Activated CD4-positive, alpha-beta T cell treated with anti-CD3 and anti-CD28 coated beads for 24 hours (primary cell): Measurements from ENCODE around the gene ZDHHC8.

Experiments
- DNase-seq, 2 donors: peaks; one replicate each; pipeline ENCODE4 v3.0.0-alpha.2; 2020; ENCODE audit warnings: low read depth in 2 of 2

The ZDHHC8 gene

GRCh38 chr22:20131597-20131858 is at the start of gene ZDHHC8:
Gene ZDHHC8 (plus strand): TSS chr22:20131804. CDS start chr22:20131948, 144 bp downstream.
- DNase-seq: peak in 1 of 2 donors; percentile 48

GRCh38 chr22:20083157-20083890 is 48.3 kb upstream of the ZDHHC8 start:
- no peak for DNase-seq

- DNase-seq: no peak
Measured at GRCh38 chr22:20083891-20084546, 47.6 kb upstream of the ZDHHC8 start.

GRCh38 chr22:20084547-20085413 is 46.8 kb upstream of the ZDHHC8 start:
- no peak for DNase-seq

- no peak for DNase-seq
Measured at GRCh38 chr22:20085651-20086050, 46.0 kb upstream of the ZDHHC8 start.

GRCh38 chr22:20086101-20086599 is 45.5 kb upstream of the ZDHHC8 start:
- DNase-seq: no peak

GRCh38 chr22:20086763-20087162 is 44.8 kb upstream of the ZDHHC8 start:
- DNase-seq: no peak

GRCh38 chr22:20087319-20088262 is 44.0 kb upstream of the ZDHHC8 start:
- no peak for DNase-seq

- no peak for DNase-seq
Measured at GRCh38 chr22:20088263-20088648, 43.3 kb upstream of the ZDHHC8 start.

- DNase-seq: no peak
Measured at GRCh38 chr22:20089226-20089976, 42.2 kb upstream of the ZDHHC8 start.

- DNase-seq: no peak
Measured at GRCh38 chr22:20089977-20090729, 41.5 kb upstream of the ZDHHC8 start.

- no peak for DNase-seq
Measured at GRCh38 chr22:20090730-20091240, 40.8 kb upstream of the ZDHHC8 start.

- DNase-seq: no peak
Measured at GRCh38 chr22:20091690-20092476, 39.7 kb upstream of the ZDHHC8 start.

- no peak for DNase-seq
Measured at GRCh38 chr22:20092477-20092854, 39.1 kb upstream of the ZDHHC8 start.

GRCh38 chr22:20093418-20094196 is 38.0 kb upstream of the ZDHHC8 start:
- no peak for DNase-seq

GRCh38 chr22:20094197-20094807 is 37.3 kb upstream of the ZDHHC8 start:
- DNase-seq: no peak

GRCh38 chr22:20095521-20095920 is 36.1 kb upstream of the ZDHHC8 start:
- peak in 1 of 2 donors; percentile 29 for DNase-seq
